Stimulated activated CD8-positive, alpha-beta memory T cell treated with anti-CD3 and anti-CD28 coated beads, Interleukin-7, amount 100 ng/mL, for 48 hours (primary cell): Measurements from ENCODE around the gene ADGRG6.

Source experiments
- DNase-seq, 2 donors: peaks; one replicate each; pipeline ENCODE4 v3.0.0-alpha.2; 2020; ENCODE audit warnings: low read depth in 1 of 2; ENCODE audit errors: extremely low read depth in 1 of 2

ADGRG6 gene

DNA sequence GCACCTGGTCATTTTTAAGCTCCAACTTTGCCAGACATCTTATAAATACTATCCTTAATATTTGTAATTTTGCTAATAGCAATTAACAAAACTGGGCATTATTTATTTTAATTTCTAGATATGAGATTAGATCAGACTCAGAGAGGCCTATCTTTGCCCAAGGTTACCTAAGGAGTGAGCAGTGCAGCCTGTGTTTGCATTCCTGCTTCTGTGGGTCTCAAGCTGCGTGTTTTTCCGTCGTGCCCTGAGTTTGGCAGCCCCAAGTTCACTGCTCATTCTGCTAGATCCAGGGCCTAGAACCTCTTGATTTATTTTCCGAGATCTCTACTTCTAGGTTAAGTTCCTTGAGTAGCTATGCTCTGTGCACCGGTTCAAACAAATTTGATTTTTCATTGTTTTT, 11.0 kb upstream of the ADGRG6 start:
- no peak for DNase-seq

DNA sequence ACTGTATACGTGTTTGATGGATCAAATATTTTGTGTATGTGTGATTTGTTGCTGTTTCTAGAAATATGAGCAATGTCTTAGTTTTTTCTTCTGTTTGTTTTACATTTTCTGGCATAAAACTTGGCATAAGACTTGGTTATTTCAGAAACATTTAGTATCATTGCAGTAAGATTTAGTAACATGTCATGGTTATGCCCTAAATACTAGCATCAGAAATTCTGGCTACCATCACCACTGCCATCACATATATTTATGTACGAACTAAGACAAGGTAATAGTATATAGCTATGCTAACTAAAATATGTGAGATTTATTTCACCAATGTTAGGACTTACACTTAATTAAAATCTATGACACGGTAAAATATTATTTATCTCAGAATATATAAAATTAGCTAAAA, 10.3 kb upstream of the ADGRG6 start:
- no peak for DNase-seq

DNA sequence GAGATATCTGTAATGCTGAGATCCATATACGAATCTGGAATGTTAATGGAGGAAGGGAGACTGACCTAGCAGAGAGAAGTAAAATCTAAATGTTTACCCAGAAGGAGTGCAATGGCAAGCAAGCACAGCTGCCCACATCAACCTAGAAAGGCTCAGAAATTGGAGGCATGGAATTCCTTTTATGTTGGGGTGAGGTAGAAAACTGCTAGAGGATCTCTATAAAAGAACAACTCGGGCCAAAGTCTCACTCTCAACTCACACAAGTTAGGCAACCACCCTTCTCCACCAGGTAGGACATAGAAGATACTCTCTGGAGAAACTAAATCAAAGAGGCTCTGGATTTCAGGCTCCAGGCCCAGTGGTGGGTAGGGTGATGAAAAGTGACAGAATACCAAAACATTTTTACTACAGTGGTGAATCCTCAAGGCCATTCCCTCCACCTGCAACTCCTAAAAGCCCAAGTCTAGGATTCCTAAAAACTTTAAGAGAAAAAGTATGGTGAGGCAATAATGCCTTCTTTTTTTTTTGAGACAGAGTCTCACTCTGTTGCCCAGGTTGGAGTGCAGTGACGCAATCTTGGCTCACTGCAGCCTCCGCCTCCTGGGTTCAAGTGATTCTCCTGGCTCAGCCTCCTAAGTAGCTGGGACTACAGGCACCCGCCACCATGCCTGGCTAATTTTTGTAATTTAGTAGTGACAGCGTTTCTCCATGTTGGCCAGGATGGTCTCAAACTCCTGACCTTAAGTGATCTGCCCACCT, 9.5 kb upstream of the ADGRG6 start:
- no peak for DNase-seq

DNA sequence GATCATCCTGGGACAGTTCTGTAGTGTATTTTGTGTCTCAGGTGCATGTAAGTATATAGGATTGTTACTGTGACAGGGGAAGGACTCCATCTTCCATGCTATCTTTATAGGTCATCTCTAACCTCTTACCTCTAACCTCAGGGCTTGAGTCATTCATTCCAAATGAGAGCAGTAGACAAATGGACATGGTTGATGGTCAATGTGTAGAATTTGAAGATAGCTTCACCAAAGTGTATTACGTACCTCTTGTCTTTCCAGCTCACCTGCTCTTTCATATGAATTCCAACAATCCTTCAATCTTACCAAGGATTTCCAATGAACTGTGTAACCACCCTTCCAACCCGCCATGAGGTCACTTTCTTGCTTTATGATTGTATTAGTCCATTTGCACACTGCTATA, 8.7 kb upstream of the ADGRG6 start:
- DNase-seq, result no peak

DNA sequence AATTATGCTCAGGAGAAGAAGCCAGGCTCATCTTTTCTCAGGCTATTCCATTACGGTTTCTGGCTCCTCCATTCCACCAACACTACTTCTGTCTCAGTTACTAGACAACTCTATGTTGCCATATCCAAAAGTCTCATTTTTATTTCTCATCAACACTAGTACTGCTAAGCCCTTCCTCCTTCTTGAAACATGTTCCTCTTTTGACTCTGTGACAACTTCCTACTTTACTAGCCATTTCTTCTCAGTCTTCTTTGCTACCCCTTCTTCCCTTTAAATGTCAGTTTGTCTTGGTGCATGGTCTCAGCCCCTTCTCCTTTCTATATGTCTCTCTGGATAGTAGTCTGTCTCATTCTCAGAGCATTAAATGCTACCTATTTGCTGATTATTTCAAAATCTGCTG, 7.1 kb upstream of the ADGRG6 start:
- no peak for DNase-seq

DNA sequence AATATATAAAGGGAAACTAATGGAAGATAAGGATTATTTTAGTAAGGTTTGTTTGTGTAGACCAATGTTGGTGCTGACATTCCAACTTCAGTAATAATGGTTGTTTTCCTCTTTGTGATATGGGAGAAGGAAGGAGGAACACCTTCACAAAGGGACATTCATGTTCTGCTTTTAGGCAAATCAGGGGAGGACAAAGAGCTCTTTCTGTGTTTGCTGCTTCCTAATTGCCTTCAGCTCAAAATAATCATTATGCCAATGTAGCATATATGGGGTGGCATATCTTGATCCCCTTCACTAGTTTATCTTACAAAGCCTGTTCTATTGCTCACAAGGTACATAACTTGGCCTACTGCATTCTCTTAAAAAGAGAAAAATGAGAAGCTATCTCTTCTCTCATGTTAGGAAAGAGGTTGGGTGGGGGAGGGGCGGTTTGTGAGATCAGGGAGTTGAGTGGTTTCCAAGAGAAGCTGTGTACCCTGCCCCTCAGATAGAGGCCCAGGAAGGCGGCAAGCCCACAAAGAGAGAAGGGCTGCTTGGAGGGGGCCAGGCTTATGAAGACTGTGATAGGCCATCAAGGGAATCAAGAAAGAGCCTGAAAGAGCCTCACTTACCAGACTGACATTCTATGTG, 4.7 kb upstream of the ADGRG6 start:
- DNase-seq, result no peak

DNA sequence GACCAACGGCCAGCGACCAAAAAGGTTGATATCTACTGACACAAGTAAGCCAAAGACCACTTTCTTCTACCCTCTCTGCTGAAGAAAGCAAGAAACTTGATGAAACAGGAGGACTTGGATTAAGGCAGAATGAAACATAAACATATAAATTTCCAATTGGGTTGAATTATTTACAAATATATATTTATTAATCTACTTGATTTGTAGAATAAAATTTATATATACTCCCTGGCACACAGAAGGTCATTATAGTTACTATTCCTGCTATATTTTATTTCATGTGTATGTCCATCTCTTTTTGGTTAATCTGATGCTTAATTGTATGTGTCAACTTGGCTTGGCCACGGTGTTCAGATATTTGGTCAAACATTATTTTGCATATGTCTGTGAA, 4.2 kb upstream of the ADGRG6 start:
- DNase-seq, result no peak

DNA sequence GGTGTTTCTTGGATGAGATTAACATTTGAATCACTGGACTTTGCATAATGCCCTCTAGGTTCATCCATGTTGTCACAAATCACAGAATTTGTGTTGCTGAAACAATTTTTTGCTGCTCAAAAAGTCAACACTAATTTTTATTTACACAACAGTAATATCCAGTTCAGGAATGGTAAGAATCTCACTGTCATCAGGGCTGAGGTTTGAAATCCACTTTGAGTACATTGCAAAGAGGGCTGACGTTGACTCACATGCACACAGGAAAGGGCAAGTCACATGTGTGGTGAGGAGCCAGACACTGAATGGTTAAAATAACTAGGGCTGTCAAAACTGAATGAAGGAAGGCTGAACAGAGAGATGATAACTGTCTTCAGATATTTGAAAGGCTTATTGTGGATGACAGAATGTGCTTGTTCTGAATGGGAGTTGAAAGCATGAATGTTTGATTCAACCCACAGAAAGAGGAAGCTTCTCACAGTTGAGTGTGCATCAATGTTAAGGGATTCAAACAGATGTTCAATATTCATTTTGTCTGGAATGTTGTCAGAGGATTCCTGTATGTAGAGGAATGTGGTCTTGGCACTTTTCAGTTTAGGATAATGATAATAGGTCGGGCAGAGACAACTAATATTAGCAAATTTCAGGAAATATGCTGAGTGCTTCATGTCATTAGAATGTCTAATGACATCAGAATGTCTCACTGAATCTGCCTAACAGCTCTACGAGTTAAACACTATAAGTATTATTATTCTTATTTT, 3.6 kb upstream of the ADGRG6 start:
- DNase-seq, result no peak

DNA sequence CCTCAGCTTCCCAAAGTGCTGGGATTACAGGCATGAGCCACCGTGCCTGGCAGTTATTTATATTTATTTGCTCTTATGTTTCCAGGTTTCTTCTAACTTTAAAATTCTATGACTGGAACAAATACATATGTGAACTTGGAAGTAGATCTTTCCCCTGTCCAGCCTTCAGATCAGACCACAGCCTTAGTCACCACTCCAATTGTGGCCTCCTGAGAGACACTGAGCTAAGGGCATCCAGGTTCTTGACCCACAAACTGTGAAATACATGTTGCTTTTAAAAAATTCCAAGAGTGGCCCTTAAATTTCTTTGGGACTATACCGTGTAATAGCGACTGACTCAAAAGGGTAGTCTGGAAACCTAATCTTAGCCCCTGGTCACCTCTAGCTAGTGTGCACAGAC, 1.5 kb upstream of the ADGRG6 start:
- DNase-seq, result no peak

DNA sequence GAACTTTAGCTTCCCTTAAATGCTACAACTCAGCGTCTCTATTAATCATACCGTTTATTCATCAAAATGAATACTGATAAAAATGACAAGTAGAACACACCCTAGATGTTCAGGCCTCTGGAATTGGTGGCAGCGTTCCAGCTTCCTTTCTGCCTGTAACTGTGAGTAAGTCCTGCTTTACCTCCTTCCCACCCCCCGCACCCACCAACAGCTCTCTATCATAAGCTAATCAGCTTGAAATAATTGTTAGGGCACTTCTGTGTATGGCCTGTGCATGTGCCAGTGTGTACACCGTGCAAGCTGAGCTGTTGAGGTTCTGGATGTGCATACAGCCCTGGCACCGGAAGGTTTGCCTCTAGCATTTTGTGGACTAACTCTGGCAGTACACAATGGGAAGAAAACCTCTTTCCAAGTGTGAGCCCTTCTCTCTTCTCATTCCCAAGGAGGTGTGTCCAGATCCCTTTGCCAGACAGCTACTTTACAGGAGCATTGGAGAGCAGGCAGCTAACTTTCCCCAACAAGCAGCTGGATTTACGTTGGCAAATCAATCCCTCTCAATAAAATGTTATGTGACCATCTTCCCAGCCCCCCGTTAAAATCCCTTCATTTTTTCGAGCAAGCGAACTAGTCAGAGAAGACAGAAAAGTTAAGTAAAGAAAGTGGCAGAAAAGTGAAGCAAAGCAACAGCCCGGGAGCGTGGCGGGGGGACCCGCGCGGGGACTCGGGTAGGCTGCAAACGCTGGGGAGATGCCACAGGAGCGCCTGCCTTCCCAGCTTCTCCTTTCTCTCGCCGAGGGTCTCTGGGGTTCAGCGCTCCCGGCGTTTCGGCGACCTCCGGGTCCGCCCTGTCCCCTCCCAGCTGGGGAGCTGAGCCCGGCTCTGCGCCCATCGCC, 803 bp upstream of the ADGRG6 start:
- DNase-seq, result no peak

DNA sequence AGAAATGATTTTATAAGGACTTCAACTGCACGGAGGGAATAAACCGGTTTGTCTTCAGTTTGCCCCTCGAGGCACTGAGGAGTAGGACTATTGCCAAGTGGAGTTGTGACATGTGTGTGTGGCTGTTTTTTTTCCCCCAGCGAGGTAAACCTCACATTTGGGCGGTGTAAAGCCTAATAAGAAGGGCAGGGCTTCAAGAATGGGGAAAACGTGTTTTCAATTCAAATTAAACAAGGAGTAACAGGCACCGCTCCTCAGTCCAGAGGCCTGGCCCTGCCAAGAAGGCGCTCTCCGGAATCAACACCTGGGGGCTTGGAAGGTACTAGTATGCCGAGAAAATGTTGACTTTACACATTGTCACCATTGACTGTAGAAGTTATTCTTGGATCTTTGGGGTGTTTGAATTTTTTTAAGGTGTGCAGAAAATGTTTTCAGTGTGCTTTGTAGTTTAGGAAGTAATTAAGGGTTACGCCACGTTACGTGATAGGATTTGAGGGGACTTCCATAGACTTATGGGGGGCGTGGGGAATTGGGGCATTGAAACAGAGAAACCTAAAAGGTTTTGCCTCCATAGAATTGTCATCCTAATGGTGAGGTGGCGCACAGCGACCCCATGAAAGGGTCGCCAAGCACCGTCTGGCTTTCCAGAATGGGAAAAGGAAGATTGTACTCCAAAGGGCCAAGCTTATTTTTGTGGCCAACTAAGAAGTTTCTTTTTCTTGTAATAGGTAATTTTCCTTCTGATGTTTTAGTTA, 791 bp downstream of the ADGRG6 start:
- DNase-seq, result no peak

DNA sequence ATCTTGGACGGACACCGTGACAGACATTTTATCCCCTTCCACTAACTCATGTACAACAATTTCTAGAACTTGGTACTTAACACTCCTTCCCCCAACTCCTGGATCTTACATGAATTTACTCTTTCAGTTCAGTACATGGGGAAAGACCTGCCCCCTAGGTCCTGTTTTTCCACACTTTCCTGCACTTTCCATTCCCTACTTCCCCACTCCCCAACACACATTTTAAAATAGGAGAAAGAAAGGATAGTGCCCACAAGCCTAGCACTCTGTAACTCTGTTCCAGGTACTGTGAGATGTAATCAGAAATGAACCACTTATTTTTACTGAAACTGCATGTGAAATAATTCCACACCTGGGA, 1.3 kb downstream of the ADGRG6 start:
- DNase-seq, result no peak

DNA sequence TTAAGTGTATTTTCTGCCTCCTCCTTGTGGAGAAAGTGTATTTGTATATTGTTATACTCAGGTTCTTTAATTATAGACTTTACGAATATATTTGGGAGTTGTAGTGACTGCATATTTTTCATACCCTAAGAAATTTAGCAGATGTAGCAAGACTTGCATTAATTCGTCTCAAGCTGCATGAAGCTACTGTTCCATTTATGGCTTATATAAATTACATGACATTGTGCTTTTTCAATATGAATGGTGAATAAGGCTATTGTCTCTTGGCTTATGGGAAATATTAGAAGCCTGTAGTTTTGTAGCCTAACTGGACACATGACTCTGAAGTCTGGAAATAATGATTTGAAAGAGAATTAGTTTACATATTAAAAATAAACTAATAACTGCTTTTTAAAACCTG, 2.4 kb downstream of the ADGRG6 start:
- DNase-seq, result no peak

DNA sequence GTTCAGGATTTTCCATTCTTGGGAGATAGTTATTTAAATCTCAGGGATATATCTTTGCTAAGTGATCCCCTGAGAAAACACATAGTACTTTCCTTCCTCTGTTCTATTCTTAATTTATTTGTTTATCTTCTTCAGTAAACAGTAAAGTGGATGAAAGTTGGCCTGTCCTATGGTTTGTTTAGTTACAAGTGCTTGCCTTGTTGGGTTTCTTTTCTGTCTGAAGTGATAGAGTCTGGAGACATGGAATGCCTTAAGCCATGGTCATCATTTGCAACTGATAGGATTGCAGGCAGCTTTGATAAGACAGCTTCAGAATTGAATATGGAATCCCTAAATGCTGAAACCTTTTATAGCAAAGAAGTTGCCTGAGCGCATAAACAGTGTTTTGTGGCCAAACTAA, 4.9 kb downstream of the ADGRG6 start:
- DNase-seq, result no peak

DNA sequence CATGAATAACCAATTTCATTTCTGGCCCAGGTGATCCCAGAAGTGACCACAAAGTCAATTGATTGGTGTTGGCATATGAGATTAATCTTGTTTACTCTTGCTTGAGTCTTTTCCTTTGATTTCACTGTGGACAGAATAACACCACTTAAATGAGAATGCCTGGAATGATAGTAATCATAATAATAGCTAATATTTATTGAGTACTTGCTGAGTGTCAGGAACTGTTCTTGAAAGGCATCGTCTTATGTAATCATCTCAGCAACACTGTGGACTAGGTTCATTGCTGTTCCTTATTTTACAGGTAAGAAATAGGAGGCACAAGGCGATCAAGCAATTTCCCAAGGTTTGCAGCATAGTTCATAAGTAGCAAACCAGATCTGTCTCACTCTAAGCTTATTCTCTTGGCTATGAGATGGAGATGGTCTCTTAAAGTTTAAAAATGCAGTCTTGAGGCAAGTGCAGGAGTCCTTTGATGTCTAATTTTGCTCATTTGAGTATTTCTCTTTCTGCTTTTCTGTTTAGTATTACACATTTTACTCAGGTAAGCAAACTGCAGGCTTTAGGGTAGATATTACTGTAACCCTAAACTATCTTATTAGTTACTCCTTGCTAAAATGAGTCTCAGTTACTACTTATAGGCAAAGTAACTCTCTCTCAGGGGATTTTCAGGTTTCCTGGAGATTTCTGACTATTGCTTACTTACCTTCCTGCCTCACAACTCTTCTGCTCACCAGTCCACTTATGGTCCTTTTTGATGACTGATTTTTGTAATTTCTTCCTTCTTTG, 6.3 kb downstream of the ADGRG6 start:
- DNase-seq, result no peak

DNA sequence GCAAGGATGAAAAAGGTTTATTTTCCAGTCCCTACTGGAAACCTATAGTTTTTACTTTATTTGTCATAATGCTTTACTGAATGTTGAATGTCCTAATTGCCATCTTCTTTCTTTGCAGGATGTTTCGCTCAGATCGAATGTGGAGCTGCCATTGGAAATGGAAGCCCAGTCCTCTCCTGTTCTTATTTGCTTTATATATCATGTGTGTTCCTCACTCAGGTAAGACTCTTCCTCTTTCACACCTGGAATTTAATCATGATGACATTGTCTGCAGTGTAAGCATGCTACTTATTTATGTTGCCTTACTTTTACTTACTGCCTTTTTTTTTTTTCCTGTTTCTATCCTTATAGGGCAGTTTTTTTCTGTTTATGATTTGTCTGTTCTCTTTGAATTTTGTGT, 7.6 kb downstream of the ADGRG6 start:
- DNase-seq, result no peak

DNA sequence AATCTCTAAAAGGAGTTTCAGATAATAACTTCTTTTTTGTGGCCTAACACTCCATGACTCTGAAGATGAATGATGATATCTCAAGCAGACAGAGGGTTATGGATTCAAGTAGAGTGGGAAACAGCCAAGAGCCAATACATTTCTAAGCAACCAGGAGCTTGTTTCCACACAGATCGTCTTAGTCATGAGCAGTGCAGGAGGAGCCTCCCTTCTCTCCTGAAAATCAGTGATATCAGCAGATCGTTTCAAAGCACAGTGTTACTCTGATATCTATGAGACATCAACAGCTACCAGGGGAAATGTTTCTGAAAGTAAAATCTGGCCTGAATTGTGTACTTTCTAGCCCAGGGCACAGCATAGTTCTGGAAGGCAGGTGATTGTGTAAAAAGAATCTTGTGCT, 11.5 kb downstream of the ADGRG6 start:
- DNase-seq, result no peak

DNA sequence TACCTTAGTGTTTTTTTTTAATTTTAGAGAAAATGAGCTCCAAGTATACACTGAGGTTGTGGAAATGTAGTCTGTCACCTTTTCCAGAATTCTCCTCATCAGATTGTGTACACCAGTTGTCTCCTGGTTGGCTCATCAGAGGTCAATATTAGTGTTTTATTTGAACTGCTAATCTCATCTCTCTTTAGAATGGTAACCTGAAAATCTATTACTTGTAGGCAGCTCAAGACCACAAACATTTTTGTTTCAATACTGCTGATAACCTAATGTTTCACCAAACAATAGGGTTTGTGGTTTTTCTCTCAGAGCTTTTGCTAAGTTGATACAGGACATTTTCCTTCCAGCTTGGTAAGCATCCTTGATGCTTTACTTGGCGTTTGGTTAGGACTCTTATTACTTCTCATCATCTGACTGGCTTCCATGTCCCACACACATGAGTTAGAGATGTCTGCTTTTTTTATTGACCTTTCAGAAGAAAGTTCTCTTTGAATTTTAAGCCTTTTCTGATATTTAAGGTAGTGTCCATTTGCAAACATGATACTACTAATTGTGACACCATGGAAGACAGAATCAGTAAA, 15.1 kb downstream of the ADGRG6 start:
- DNase-seq, result no peak

DNA sequence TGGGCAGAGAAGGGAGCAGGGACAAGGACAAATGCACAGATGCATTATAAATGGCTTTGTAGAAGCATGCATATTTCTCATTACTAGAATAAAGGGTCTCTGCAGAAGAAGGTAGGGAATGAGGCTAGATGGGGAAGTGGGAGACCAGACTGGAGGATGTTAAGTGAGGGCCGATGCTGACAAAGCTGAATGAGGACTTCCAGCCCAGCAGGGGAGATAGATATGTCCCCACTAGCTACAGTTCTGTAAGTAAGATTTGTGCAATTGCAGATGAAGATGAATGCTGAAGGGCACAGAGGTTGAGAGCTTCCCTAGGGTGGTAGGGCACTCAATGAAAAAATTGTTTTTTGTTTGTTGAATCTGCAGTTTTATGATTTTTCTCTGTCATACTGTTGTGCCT, 16.9 kb downstream of the ADGRG6 start:
- DNase-seq, result no peak
